AG04449 (cell line): ENCODE measurements around the gene LAMA1.
"Not testable (repeated sequence)": the region's sequence is repeated elsewhere in the genome, so short reads cannot be mapped to it uniquely, and the experiment has no call there.

Experiments
- CTCF ChIA-PET: fragments of 350-600 bp; formaldehyde crosslinking; extraction: SDS; loops from one replicate; lab custom pipeline; 2021; ENCODE audit warnings: antibody characterized with exemption; lab: Yijun Ruan, JAX
- POLR2A ChIA-PET: fragments of 400-600, 350-600 bp; formaldehyde crosslinking; extraction: SDS; loops from one replicate; lab custom pipeline; 2020; ENCODE audit warnings: antibody characterized with exemption, inconsistent platforms; lab: Yijun Ruan, JAX
- DNase-seq: peaks from one replicate; pipeline ENCODE4 v3.0.0-alpha.2; 2010; ENCODE audit warnings: low read depth, low spot score
- H3K4me3 ChIP-seq: 2 replicates; pipeline ENCODE4 v1.5.1; 2011; ENCODE audit warnings: low read depth, mild to moderate bottlenecking, control low read depth, low read length
- CTCF ChIP-seq: IDR thresholded peaks from one replicate; pipeline ENCODE4 v1.5.1; 2011; ENCODE audit warnings: mild to moderate bottlenecking, moderate library complexity, low read length, control low read depth, inconsistent platforms; ENCODE audit not compliant: insufficient read depth; ENCODE audit errors: missing control alignments

Gene LAMA1

GRCh38 chr18:7157760-7158159, 40.2 kb upstream of the LAMA1 start:
- CTCF ChIA-PET, result interaction anchor here (1.3 kb wide), 1 partner anchor 20 kb away, joined by 5 read pairs; no protein-coding TSS in a partner anchor
- no peak overlapping the region for H3K4me3 ChIP-seq
- no peak for TF ChIP-seq CTCF
- no peak for DNase-seq
- POLR2A ChIA-PET, result no interaction called here

- POLR2A ChIA-PET, result no interaction called here
- no peak for TF ChIP-seq CTCF
- CTCF ChIA-PET, result interaction anchor here (0.8 kb wide), 1 partner anchor 13 kb away, joined by 4 read pairs; no protein-coding TSS in a partner anchor
- H3K4me3 ChIP-seq, result no peak overlapping the region
- DNase-seq, result no peak
Observed at GRCh38 chr18:7155887-7156286, 38.3 kb upstream of the LAMA1 start.

GRCh38 chr18:7155092-7155491, 37.5 kb upstream of the LAMA1 start:
- no peak overlapping the region for H3K4me3 ChIP-seq
- ChIA-PET CTCF (interaction anchor here (0.8 kb wide), 1 partner anchor 12 kb away, joined by 4 read pairs; no protein-coding TSS in a partner anchor), POLR2A (no interaction called here)
- DNase-seq, result no peak
- no peak for TF ChIP-seq CTCF

GRCh38 chr18:7152440-7152839, 34.8 kb upstream of the LAMA1 start:
- POLR2A ChIA-PET, result no interaction called here
- DNase-seq, result no peak
- TF ChIP-seq CTCF, result no peak
- no peak overlapping the region for H3K4me3 ChIP-seq
- CTCF ChIA-PET, result no interaction called here

- CTCF ChIA-PET, result no interaction called here
- DNase-seq, result no peak
- POLR2A ChIA-PET, result interaction anchor here (0.5 kb wide), 1 partner anchor 52 kb away, joined by 3 read pairs; no protein-coding TSS in a partner anchor
- no peak overlapping the region for H3K4me3 ChIP-seq
- TF ChIP-seq CTCF, result no peak
Observed at GRCh38 chr18:7147399-7147798, 29.8 kb upstream of the LAMA1 start.

- no peak overlapping the region for H3K4me3 ChIP-seq
- POLR2A ChIA-PET, result no interaction called here
- no peak for DNase-seq
- no peak for TF ChIP-seq CTCF
- CTCF ChIA-PET, result no interaction called here
Observed at GRCh38 chr18:7146067-7146466, 28.5 kb upstream of the LAMA1 start.

GRCh38 chr18:7144921-7145320, 27.3 kb upstream of the LAMA1 start:
- CTCF ChIA-PET, H3K4me3 ChIP-seq, DNase-seq, POLR2A ChIA-PET: not testable (repeated sequence)
